Kidney (tissue), 14 donors: ENCODE results near the gene DAW1. TPM values are rescaled to one million over a fixed set of nuclear protein-coding genes. Genes with fewer than 3 reads are reported as not detected.

Source experiments
- DNase-seq, 5 donors: peaks; one replicate each; pipeline ENCODE4 v3.0.0-alpha.2; 2013 to 2020
- FAIRE-seq: peaks from 2 replicates; lab custom pipeline; 2012; peaks lifted over from hg19 to GRCh38; lab: Jason Lieb, UNC
- H3K27ac ChIP-seq, 2 donors: one replicate each; pipeline ENCODE4 v1.7.0; 2013; ENCODE audit warnings: low read depth in 2 of 2, low read length in 2 of 2, inconsistent platforms in 1 of 2
- H3K27me3 ChIP-seq: one replicate; pipeline ENCODE4 v1.7.1; 2013; ENCODE audit warnings: low read length, inconsistent platforms; ENCODE audit not compliant: control insufficient read depth, insufficient read depth
- H3K36me3 ChIP-seq, 3 donors: one replicate each; pipeline versions ENCODE4 v1.7.0 to v1.7.1; 2013; ENCODE audit warnings: low read length in 3 of 3, control low read depth in 1 of 3, inconsistent platforms in 1 of 3; ENCODE audit not compliant: insufficient read depth in 3 of 3, control insufficient read depth in 2 of 3
- H3K4me1 ChIP-seq, 3 donors: one replicate each; pipeline versions ENCODE4 v1.7.0 to v1.7.1; 2013; ENCODE audit warnings: low read length in 3 of 3, inconsistent platforms in 1 of 3, low read depth in 1 of 3; ENCODE audit not compliant: control insufficient read depth in 2 of 3, insufficient read depth in 2 of 3
- H3K4me3 ChIP-seq, 3 donors: one replicate each; pipeline versions ENCODE4 v1.7.0 to v1.8.1; 2013; ENCODE audit warnings: low read length in 3 of 3, control low read depth in 1 of 3, inconsistent platforms in 1 of 3
- H3K9ac ChIP-seq, 3 donors: one replicate each; pipeline versions ENCODE4 v1.7.0 to v1.7.1; 2013; ENCODE audit warnings: low read length in 3 of 3, control low read depth in 1 of 3, inconsistent platforms in 1 of 3
- H3K9me3 ChIP-seq, 3 donors: one replicate each; pipeline versions ENCODE4 v1.7.0 to v1.7.1; 2013; ENCODE audit warnings: low read length in 3 of 3, control low read depth in 1 of 3, inconsistent platforms in 1 of 3; ENCODE audit not compliant: control insufficient read depth in 2 of 3, insufficient read depth in 1 of 3
- CTCF ChIP-seq: IDR thresholded peaks from 3 replicates; pipeline ENCODE4 v1.5.1; 2012; ENCODE audit warnings: mild to moderate bottlenecking, moderate library complexity, borderline replicate concordance; ENCODE audit not compliant: insufficient read depth; ENCODE audit errors: extremely low read depth
- intact Hi-C: fragments of 100-400 bp; cut with DNase I; formaldehyde crosslinking; loops from one replicate; pipeline ENCODE4 v1.11.1; 2022
- polyA plus RNA-seq: library from polyadenylated mRNA; stranded (reverse); fragments of 350-450 nt; fragmentation: Illumina TruSeq; extraction: RNeasy Lipid Tissue Mini Kit (QIAGEN cat#74804); gene quantifications from one replicate; pipeline ENCODE4 v1.2.3, GENCODE V29; 2014; ENCODE audit warnings: low read depth, low replicate concordance; ENCODE audit not compliant: insufficient read depth
- total RNA-seq: library from RNA; stranded (reverse); fragmentation: NEBNext Ultra II Directional; extraction: Animal tissue kit (Norgen Biotek cat#: 25700); gene quantifications from one replicate; pipeline ENCODE4 v1.2.1, GENCODE V29; 2021
- donor health status: control.
- donor health status: control.
- donor health status: control.
- donor health status: control.
- donor health status: control.
- donor health status: DM: yes; HTN: yes; CAD: no.
- donor health status: Normal renal cell carcinoma (clear cell type).

DAW1 gene
- total and polyA plus RNA-seq, 2 donors from 2014 or later: 1.0 to 1.7 TPM

DNA sequence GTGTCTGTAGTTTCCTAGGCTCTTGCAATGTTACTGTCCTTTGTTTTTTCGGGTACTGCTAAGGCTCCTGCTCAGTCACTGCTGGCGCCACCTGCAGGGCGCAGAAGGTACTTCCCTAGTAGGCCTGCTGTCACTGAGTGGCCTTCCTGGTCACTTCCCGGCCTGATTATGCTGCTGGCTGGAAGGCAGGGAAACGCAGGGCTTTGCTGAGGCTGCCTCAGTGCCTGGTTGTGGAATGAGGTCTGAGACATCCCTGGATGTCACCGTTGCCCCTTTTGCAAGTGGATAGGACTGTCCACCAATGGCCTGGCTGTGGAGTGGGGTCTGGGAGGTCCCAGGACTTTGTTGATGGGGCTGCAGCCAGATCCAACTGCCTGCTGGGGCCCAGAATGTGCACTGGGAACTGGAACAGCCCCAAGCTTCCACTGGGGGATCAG lies 13.1 kb downstream of the DAW1 start:
- H3K27me3 ChIP-seq: no peaks in the 10 kb centered on the region
- peak; percentile 65 for TF ChIP-seq CTCF
- no peaks in the 10 kb centered on the region for H3K9me3 ChIP-seq
- no peak overlapping the region for H3K9ac ChIP-seq
- FAIRE-seq (no peak), DNase-seq (peak; percentile 54 to 74 (median 65))
- H3K4me3 ChIP-seq: no peak overlapping the region
- no peaks in the 10 kb centered on the region for H3K4me1 ChIP-seq
- no peaks in the 10 kb centered on the region for H3K36me3 ChIP-seq
- no peak overlapping the region for H3K27ac ChIP-seq
- intact Hi-C loops: no loop called here

GRCh38 chr2:227886149-227886548 lies 14.7 kb downstream of the DAW1 start:
- no peak overlapping the region for H3K4me3 ChIP-seq
- H3K9ac ChIP-seq: no peak overlapping the region
- intact Hi-C loops: no loop called here
- FAIRE-seq (no peak), DNase-seq (no peak)
- H3K27ac ChIP-seq: no peak overlapping the region
- H3K9me3 ChIP-seq: no peaks in the 10 kb centered on the region
- no peak for TF ChIP-seq CTCF
- H3K27me3 ChIP-seq: no peaks in the 10 kb centered on the region
- H3K36me3 ChIP-seq: no peaks in the 10 kb centered on the region
- H3K4me1 ChIP-seq: no peaks in the 10 kb centered on the region

DNA sequence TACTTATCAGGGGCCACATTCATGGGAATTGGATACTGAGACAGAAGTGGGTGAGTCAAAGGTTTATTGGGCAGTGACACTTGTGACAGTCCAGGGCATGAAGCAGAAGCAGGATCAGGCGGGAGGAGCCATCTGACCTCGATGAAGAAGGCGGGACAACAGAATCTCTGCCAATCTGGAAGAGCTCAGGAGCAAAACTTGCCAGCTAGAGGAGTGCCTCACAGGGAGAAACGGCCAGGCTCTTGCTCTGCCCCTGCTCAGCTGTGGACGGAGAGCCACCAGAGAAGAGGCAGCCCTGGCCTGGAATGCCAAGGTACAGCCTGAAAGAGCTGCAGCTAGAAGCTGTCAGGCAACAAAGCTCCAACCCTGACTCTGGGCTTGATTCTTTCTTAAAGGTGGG lies 16.9 kb downstream of the DAW1 start:
- TF ChIP-seq CTCF: no peak
- intact Hi-C loops: no loop called here
- H3K4me1 ChIP-seq: no peaks in the 10 kb centered on the region

GRCh38 chr2:227889336-227889735 lies 17.9 kb downstream of the DAW1 start:
- H3K4me3 ChIP-seq: no peak overlapping the region
- no peaks in the 10 kb centered on the region for H3K4me1 ChIP-seq
- TF ChIP-seq CTCF: no peak
- H3K9me3 ChIP-seq: no peaks in the 10 kb centered on the region
- intact Hi-C loops: no loop called here
- FAIRE-seq (no peak), DNase-seq (no peak)
- no peaks in the 10 kb centered on the region for H3K27me3 ChIP-seq
- no peak overlapping the region for H3K9ac ChIP-seq
- H3K27ac ChIP-seq: no peak overlapping the region
- H3K36me3 ChIP-seq: no peaks in the 10 kb centered on the region

More for the DNA sequence above, 16.9 kb downstream of the DAW1 start:
- Histone ChIP-seq H3K9ac (no peak overlapping the region), H3K36me3 (no peaks in the 10 kb centered on the region), H3K27ac (no peak overlapping the region), H3K9me3 (no peaks in the 10 kb centered on the region), H3K27me3 (no peaks in the 10 kb centered on the region), H3K4me3 (no peak overlapping the region)
- DNase-seq: no peak
- FAIRE-seq: no peak
